ENCODE data around the gene WWC2. TPM values are rescaled to one million over a fixed set of nuclear protein-coding genes. Genes with fewer than 3 reads are reported as not detected.
"Not testable (repeated sequence)": the region's sequence is repeated elsewhere in the genome, so short reads cannot be mapped to it uniquely, and the experiment has no call there.

WWC2 gene
- total RNA-seq, 1 donor from 2014 or later: 26.0 TPM

DNA sequence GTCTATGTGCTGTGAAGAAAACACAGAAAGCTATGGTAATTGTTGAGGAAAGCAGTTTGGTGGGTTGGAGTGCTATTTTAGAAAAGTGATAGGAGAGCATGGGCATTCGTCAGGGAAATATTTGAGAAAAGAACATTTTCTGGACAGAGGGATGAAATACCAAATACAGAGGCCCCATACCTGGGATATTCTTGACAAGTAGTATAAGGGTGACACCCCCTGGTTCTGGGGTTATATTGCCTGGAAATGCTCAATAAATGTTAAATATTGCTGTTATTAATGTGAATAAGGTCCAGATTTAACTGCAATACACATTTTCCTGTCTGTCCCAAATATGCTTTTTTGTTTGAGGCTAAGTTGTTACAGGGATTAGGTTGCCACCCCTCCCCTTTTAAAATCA lies 42.9 kb downstream of the WWC2 start:
- no peak for DNase-seq (ENCODE audit: low read depth in 2 of 2)

DNA sequence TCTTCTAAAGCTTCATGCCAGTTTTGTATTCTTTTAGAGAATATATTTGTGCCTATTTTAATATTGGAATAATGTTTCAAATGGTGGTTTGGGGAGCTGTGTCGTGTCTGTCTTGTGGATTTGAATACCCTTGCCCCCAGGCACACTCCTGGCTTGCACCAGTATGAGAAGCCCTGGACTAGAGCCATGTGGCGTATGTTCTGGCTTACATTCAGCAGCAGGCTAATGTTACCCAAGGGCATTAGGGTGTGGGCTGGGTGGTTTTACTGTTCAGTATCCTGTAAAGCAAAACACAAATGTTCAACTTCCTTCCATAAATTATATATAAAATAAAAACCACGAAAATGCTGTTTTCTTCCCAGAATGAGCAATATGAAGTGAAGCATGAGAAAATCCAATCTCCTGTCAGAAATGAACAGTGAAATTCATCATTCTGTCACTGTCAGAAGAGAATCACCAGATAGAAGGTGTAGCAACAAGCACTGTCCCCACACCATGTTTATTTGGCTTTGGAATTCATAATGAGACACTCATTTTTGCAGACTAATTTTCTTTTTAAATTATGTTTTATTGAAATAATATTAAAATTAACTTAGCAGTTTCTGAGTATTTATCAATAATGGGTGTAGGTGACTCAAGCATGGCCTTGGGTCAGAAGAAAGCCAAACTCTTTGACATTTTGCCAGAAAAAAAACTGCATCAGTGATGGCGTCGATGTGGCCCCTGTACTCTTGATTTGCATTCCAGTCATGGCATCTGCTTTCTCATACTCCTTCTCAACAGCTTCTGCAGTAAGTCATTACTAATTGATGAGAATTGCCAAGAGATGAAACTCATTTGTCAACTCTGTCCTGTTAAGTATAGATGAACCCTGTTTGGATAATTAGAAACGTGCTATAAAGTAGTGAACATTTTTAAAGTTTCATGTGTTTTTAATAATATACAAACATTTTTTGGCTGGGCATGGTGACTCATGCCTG lies 43.8 kb downstream of the WWC2 start:
- peak; percentile 43 to 71 for DNase-seq (ENCODE audit: low read depth in 2 of 2)

DNA sequence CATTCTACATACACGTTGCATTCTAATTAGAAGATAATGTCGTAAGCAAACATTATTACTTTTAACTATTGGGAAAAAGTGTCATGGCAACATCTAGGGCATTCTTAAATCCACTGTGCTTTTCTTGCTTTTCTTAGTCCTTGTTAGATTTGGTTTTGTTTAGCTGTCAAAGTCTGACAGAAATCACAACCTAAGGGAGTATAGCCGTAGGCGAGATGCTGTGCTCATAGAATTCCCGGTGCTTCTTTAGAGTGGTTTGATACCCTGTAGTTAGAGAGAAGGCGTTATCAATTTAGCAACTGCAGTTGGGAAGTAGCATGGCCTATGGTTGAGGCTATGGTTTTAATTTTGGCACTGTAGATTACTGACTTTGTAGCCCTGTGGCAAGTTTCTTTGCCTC lies 45.7 kb downstream of the WWC2 start:
- DNase-seq (ENCODE audit: low read depth in 2 of 2): no peak

DNA sequence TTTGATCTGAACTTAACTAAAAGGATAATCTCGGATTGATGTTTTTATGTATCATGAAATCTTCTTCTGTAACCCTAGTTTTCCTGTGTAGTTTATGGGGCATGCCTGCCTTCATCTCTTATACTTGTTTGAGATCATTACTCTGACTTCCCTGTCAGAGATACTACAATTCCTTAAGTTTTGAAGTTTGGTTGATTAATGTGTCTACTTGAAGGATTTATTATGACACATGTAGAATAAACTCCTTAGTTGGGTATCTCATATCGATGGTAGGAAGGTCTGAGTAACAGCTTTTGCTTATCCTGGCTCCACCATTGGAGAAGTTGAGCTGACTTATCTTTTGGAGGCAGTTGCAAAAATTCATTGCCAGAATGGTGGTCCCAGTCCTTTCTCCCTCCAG lies 46.7 kb downstream of the WWC2 start:
- no peak for DNase-seq (ENCODE audit: low read depth in 2 of 2)

DNA sequence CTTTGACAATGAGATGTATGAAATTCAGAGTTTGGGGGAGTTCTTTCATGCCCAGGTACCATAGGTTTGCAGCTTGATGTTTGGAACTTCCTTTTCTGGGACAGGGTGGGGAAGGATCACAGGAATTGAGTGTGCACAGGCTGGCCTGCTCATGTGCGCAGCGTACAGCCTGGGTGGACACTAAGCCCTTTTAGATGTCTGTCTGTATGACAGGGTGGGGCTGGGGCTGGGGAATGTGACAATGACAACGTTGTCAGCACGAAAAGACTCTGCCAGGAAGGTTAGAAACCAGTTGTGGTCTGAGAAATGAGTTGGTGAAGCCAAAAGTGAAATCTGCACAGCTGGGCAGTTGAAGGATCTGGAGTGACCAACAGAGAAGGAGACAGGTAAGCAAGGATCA lies 47.4 kb downstream of the WWC2 start:
- no peak for DNase-seq (ENCODE audit: low read depth in 2 of 2)

DNA sequence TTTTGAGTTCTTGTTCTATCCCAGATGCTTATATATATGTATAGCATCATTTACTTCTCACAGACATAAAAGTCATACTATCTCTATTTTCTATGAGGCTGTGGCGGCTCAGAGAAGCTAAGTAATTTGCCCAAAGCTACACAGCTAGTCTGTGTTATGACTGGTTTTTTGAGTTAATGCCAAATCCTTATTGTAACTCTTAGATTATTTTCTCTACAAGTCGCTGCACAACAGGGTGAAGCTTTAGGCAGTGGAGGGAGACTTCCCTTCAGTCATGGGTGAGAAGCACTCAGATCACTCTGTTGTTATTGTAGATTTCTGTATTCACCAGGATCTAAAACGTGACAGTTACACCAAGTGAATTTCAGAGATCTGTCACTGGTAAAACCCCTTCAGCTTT lies 48.1 kb downstream of the WWC2 start:
- no peak for DNase-seq (ENCODE audit: low read depth in 2 of 2)

DNA sequence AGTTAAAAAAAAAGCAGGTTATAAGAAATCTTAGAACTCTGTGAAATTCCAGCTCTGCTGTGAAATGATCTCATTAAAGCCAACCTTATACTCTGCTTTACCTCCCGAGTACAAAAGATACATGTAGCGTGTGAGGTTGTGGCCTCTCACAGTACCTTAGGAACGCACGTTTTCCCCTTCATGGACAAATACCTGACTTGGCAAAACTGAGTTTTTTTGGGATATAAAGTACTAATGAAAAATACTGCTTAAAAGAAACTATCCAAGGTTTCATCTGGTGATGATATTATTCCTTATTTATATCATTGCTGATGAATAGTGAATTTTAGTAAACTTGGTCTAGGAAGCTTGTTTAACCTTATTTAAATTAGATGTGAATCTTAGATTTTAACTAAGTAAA lies 48.9 kb downstream of the WWC2 start:
- DNase-seq (ENCODE audit: low read depth in 2 of 2): no peak

DNA sequence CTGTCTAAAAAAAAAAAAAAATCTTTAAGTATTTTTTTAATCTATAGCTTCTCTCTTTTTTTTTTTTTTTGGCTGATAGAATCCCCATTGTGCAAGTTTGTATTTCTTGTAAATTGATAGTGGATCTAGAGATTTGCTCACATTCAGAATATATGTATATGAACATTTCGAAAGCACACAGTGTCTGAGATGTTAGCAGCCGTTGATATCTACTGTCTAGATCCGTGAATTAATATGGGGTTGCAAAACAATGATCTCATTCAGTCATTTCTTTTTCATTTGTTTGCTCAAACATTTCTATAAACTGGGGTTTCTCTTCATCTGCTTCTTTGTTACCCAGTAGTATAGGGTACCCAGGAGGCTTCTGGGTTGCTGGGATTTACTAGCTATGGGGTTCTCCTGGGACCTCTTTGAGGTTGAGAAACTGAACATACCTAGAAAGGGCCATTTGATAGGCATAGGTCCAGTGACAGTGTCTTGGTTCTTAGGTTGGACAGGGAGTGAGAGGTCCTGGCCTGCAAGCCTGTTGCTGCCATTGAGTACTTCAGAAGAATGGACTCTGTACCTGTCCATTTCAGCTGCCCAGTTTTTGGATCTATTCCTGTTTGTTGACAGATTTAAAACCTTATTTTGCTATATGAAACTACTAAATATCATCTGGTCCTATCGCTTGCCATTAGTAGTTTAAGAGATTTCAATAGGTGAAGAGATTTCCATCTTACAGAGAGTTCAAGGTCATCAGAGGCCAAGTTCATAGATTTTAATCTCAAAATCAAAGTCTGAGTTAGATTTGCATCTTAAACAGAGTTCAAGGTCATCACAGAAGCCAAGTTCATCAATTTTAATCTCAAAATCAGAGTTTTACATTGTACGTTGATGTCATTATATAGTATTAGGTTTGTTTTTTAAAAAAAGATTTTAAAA lies 50.8 kb downstream of the WWC2 start:
- no peak for DNase-seq (ENCODE audit: low read depth in 2 of 2)

DNA sequence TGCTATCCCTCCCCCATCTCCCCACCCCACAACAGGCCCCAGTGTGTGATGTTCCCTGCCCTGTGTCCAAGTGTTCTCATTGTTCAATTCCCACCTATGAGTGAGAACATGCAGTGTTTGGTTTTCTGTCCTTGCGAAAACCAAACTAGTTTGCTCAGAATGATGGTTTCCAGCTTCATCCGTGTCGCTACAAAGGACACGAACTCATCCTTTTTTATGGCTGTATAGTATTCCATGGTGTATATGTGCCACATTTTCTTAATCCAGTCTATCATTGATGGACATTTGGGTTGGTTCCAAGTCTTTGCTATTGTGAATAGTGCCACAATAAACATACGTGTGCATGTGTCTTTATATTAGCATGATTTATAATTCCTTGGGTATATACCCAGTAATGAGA lies 51.6 kb downstream of the WWC2 start:
- DNase-seq (ENCODE audit: low read depth in 2 of 2): not testable (repeated sequence)

DNA sequence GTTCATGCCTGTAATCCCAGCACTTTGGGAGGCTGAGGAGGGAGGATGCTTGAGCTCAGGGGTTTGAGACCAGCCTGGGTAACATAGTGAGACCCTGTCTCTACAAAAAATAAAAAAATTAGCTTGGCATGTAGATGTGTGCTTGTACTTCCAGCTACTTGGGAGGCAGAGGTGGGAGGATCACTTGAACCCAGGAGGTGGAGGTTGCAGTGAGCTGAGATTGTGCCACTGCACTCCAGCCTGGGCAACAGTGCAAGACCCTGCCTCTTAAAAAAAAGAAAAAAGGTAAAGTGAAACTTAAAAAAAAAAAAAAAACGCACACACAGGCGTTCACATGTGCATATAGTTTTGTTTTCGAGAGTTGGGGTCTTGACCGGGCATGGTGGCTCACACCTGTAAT lies 53.2 kb downstream of the WWC2 start:
- DNase-seq (ENCODE audit: low read depth in 2 of 2): not testable (repeated sequence)

DNA sequence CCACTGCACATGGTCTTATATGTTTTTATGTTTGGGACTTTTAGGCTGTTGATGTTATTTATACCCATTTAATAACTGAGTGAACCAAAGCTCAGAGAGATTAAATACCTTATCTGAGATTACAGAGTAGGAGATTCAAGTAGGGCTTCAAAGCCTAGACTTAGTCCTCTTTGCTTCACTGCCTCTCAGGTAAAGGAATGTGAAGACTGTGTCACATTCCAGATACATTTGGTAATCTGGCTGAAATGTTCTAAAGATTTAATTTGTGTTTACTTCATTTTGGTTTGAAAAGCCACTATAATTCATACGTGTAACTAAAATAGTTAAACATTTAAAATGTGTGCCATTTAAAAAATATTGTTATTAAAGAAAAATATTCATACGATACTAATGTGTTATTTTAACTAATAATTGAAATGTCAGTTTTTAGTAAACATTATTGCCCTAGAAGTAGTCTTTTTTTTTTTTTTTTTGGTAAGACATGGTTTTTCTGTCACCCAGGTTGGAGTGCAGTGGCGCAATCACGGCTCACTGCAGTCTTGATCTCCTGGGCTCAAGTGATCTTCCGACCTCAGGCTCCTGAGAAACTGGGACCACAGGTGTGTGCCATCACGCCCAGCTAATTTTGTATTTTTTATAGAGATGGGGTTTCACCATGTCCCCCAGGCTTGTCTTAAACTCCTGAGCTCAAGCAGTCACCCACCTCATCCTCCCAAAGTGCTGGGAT lies 54.3 kb downstream of the WWC2 start:
- no peak for DNase-seq (ENCODE audit: low read depth in 2 of 2)

DNA sequence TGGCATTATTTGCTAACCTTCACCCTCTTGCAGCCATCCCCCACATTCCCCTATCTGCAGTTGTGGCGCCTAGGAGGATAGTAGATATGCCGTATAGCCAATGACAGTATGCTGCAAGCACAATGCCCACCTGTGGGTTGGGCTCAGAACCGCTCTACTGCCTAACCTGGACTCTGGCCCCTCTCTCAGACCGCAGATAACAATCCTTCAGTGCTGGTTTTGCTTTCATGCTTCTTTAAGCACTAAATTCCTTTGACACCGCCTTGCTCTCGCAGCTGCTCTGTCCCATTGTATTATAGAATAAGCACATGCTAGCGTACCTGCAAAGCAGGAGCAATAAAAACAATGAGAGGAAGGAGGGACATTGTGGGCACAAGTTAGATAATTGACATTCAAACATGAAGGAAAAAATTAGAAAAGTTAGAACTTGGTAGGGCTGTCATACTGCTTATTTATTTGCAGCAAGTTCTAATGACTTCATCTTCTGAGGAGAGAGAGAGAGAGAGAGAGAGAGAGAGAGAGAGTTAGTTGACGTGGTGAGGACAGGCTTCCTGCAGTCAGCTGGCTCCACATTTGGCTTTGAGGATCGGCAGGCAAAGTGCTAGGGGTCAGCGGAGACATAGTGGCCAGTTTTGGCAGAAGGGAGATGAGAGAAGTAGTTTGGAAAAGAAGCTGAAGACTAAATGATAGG lies 55.8 kb downstream of the WWC2 start:
- DNase-seq (ENCODE audit: low read depth in 2 of 2): peak in 1 of 2 donors; percentile 31

DNA sequence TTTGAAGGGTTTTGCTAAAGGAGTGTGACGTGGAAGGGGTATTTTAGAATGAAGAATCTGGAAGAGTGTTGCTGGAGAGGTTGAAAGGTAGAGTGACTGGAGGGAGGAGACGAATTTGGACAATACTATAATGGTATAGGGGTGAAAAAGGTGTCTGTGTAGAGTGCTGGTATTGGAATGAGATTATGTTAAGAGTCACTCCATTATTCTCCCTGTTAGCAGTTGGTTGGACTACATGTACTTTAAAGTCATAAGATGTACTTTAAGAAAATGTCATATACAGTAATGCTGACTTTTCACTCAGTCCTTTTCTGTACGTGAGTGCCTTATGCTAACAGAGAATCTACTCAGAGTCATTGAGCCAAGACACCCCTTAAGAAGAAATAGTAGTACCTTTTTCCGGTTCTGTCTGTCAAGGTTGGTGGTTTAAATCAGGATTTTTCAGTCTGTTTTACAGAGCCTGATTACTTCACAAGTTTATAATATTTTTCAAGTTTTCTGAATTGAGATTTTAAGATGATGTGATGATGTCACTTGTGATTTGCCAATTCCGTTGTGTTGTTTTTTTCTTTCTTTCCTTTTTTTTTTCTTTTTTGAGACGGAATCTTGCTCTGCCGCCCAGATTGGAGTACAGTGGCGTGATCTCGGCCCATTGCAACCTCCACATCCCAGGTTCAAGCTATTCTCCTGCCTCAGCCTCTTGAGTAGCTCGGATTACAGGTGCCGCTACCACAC lies 56.6 kb downstream of the WWC2 start:
- no peak for DNase-seq (ENCODE audit: low read depth in 2 of 2)

DNA sequence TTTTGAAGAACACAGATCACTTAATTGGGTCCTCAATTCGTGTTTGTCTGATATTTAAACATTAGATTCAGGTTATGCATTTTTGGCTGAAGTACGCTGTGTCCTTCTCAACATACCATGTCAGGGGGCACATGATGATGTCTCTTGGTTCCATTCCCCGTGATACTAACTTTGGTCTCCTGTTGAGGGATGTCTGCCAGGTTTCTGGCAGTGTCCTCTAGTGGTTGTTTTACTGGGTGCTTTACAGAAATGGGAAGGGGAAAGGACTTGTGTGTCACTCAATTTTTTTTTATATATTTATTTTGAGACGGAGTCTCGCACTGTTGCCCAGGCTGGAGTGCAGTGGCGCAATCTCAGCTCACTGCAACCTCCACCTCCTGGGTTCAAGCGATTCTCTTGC lies 58.2 kb downstream of the WWC2 start:
- no peak for DNase-seq (ENCODE audit: low read depth in 2 of 2)

DNA sequence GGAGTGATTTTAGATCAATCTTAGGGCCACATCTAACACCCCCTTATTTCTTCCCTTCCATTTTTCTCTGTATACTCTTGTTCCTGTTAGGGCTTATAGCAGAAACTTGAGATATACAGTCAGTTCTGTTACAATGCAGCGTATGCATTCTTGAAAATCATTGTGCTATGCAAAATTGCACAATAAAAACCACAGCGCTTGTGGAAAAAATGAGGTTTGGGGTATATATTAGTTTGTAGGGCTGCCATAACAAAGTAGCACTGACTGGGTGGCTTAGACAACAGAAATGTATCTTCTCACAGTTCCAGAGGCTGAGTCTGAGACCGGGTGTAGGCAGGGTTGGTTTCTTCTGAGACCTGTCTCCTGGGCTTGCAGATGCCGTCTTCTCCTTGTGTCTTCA lies 59.0 kb downstream of the WWC2 start:
- no peak for DNase-seq (ENCODE audit: low read depth in 2 of 2)

DNA sequence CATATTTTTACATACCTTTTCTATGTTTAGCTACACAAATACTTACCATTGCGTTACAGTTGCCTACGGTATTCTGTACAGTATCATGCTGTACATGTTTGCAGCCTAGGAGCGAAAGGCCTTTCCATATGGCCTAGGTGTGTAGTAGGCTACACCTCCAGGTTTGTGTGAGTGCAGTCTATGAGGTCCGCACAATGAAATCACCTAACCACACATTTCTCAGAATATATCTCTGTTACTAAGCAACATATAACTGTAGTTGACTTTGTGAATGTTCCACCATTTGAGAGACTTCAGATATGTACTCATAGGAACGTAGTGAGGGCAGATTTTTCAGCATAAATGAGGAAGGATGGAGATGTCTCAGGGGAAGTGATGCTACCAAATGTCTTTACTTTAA lies 62.6 kb downstream of the WWC2 start:
- no peak for DNase-seq (ENCODE audit: low read depth in 2 of 2)

DNA sequence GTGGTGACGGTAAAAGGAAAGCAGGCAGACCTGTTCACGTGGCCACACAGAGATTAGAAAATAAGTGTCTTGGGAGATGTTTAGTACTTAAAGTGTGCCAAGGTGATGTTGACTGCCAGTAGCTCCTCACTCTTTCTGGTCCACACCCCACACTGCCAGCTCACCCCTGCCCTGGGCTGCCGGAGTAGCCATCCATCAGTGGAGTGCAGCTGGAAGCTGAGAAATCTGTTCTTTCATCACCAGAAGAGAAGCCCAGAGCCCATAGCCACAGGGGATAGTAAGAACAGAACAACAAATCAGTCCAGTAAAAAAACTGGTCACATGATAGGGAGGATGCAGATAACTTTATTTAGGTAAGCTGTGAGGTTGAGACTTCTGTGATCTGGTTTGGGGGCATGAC lies 64.1 kb downstream of the WWC2 start:
- DNase-seq (ENCODE audit: low read depth in 2 of 2): no peak

DNA sequence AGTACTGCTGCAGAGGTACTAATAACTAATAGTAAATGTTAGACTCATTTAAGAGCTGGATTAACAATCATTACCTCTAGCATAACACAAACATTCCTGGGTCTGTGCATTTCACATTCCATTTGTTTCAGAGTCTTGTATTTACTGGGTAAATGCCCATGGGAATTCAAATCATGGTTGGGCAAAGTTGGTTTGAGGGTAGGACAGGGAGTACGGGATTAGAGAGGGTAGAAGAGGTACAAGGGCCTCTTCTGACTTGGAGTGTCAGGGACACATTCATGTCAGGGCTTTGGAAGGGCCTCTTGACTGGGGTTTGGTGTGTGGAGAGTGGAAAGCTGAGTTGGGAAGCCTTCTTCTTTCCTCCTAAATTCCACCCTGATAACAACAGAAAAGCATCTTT lies 65.9 kb downstream of the WWC2 start:
- no peak for DNase-seq (ENCODE audit: low read depth in 2 of 2)

DNA sequence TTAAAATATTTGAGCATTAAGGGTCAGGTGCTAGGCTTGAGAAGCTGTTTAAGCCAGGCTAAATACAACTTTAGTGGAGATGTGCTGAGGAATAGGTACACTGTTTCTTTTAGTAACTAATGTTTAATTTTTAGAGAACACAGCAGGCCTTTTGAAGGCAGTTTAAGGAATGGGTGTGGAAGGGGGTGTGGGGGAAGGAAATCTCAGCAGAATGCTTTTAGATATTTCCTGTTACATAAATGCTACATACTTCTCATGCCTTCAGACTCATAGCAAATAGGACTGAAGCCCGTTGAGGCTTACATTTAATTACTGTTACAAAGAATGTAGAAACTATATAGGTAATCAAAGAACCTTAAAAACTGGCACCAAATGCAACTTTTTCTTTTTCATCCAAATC lies 66.3 kb downstream of the WWC2 start:
- DNase-seq (ENCODE audit: low read depth in 2 of 2): peak in 1 of 2 donors; percentile 33

DNA sequence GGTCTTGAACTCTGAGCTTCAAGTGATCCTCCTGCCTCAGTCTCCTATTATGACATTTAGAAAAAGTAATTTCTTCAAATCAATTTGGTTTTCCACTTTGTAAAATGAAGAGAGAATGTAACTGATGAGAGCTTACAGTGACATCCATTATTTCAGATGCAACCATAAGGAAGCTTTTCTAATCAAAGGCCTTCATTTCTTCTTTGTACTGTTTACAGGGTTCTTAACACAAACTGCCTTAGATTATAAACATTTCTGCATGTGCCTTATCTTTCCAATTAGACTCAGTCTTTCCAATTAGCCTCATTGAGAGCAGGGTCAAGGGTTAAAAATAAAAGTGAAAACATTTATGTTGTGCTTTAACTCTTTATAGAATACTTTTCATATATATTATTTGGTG lies 71.8 kb downstream of the WWC2 start:
- DNase-seq (ENCODE audit: low read depth in 2 of 2): no peak
